ENCODE results near the gene TSPAN3.
A peak's percentile ranks its signal among the peaks of the same experiment; 100 is the strongest.

TSPAN3 gene

DNA sequence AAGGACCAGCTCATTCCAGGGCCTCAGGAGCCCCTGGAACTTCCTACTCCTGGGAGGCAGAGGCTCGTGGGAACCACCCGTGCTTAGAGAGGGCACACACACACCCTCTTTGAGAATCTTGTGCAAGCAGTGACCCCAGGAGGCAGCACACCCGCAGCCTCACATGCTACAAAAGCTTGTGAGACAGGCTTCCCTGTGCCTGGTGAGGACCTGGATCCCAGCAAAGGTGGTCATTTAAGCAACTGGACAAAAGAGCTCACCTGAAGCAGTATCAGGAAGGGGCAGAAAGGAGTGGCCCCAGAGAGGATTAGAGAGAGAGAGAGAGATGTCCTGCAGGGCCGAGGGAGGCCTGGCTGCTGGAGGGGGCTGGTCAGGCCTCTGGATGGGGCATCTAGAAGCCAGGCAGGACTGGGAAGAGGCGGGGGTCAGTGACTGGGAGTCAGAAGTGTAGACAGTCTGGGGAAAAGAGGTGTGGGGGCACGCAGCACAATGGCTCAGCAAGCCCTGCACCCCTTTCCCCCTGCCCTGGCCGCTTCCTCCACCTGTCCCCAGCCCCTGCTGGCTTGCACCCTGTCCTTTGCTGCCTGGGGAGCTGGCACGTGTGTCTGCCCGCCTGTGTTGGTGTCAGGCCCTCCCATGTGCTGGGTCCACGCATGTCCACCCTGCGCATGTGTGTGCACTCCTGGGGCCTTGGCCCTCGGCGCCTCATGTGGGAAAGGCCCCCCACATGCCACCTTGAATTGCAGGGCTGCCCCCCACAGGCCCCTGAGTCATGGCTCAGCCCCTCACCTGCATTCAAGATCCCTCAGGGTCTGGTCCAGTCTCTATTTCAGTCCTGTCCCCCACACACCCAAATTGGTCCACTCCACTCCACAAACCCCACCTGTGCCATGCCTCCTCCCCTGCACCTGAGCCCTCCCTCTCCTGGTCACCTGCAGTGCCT, 36.9 kb downstream of the TSPAN3 start:
- DNase-seq (ENCODE audit: low read depth in 2 of 2), result no peak

DNA sequence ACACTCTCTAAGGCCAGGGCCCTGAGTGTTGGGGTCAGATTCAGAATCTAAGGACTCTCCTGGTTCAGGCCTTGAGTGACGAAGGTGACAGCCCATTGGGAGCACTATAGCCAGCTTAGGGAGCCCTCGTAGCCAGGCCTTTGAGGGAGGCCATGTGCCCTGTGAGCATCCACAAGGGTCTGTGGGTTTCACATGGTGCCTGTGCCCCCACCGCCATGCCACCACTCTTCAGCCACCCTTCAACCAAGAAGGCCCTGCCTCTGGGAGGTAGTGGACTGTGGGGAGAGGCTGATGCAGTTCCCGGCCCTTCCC, 37.5 kb downstream of the TSPAN3 start:
- no peak for DNase-seq (ENCODE audit: low read depth in 2 of 2)

DNA sequence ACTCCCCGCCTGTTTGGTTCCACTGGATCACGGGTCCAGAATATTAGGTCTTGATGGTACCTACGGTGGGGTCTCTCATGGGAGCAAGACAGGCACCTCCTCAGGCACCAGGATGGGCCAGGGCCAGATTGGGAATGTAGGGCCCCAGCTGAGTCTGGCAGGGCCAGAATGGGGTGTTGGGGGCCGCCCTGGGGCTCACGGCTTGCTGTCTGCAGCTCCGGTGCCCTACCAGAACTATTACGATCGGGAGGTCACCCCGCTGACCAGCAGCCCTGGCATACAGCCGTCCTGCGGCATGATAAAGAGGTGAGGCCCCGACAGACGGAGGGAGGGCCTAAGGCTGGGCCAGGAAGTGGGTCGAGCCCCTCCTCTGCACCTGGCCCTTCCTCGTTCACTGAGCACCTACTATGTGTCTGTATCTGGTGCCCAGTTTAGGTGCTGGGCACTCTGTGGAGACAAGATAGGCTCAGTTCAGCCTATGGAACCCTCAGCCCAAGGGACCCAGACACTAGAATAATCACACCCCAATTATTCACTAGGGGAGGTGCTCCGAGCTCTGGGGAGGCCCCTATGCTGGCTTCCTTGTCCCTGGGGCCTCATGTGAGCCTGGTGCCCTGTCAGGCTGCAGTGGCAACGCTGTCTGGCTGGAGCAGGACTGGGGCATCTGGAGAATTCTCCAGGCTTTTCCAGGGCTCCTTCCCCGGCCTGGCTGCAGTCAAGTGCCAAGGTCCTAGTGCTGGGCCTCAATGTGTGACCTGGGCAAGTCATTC, 38.1 kb downstream of the TSPAN3 start:
- DNase-seq (ENCODE audit: low read depth in 2 of 2), result no peak

DNA sequence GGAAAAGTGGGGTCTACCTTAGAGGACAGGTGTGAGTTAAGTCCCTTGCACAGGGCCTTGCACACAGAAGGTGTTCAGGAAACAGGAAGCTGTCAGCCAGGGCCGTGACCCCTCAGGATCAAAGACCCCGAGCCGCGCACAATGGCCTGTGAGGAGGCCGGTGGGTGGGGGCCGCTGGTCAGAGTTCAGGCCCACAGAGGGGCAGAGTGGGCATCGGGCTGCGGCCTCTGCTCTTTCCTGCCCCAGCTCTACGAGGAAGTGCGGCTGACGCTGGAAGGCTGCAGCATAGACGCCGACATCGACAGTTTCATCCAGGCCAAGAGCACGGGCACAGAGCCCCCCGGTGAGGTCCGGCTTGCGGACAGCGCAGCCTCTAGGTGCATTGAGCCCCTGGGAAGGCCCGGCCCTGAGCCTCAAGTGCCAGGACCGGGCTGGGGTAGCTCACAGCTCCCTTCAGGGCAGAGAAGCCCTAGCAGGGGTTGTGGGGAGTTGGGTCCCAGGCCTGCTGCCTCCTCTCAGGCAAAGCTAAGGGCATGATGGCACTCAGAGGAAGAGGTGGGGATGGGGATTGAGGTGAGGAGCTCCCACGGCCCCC, 38.8 kb downstream of the TSPAN3 start:
- DNase-seq (ENCODE audit: low read depth in 2 of 2), result no peak

DNA sequence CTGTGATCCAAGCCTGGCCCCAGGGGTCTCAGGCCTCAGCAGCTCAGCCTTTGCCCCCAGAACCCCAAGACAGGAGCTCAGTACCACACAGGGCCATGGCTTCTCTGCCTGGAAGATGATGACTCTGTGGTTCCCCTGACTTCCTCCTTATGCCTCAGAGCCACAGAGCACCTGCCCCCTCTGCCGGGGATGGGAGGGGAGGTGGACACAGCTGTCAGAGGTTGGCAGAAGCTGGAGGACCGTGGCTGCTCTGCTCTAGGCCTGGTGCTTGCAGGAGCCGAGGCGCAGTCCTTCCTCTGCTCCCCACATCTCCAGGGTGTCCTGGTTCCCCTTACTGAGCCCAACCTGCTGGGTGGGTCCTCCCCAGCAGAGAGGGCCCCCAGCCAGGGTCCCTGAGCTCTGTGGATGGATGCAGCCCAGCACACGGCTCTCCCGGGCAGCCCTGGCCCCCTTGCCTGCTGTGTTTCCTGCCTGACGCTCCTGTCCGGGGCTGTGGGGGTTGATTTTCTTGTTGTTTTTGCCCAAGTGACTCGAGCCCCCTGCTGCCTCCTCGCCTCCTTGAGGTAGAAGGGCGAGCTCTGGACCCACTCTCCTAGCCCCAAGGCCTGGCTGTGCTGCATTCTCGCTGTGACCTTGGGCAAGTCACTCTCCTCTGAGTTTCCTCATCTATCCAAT, 39.4 kb downstream of the TSPAN3 start:
- DNase-seq (ENCODE audit: low read depth in 2 of 2), result no peak

DNA sequence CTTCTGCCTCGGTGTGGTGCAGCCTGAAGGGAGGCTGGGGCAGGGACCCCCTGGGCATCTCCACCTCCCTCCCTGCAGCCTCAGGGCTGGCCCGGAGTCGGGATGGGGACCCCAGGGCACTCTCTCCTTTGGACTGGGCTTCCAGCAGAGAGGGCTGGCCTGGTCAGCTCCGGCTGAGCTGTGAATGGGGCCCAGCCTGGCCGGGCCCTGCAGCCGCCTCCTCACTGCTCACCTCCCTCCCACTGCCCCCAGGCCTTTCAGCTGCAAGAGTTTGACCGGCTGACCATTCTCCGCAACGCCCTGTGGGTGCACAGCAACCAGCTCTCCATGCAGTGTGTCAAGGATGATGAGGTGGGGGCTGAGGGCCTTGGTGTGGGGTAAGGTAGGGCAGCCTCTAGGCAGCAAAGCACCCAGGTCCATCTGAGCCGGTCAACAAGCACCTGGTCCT, 40.0 kb downstream of the TSPAN3 start:
- DNase-seq (ENCODE audit: low read depth in 2 of 2), result no peak

DNA sequence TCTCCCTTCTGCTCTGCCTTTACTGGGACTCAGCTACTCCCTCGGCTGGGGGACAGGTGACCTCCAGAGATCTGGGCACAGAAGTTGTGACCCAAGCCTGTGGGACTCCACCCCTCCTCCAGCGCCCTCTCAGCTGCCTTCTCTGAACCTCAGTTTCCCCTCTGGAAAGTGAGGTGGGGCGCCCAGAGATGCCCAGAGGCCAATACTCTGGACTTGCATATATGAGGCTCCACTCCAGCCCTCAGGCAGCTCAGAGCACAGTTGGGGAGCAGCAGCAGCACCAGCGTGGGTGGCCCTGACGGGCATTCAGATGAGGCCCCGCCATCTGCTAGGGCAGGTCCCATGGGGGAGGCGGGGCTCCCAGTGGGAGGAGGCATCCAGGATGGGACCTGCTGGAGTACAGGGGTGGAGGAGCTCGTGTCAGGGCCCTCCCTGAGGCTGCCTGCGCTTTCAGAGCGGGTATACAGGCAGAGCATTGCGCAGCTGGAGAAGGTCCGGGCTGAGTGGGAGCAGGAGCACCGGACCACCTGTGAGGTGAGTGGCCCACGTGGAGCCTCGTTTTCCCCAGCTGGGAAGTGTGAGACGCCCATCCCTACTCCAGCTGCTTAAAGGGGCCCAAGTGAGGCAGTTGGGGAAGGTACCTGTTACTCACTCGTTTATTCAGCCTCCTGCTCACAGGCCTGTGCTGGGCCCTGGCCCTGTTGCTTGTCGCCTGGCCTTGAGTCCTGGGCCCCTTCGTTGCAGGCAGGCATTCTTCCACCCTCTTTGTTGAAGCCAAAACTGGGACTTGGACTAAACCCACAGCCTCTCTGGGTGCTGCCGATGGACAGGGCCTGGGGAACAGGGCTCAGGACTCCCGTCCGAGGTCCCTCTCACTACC, 40.6 kb downstream of the TSPAN3 start:
- no peak for DNase-seq (ENCODE audit: low read depth in 2 of 2)

DNA sequence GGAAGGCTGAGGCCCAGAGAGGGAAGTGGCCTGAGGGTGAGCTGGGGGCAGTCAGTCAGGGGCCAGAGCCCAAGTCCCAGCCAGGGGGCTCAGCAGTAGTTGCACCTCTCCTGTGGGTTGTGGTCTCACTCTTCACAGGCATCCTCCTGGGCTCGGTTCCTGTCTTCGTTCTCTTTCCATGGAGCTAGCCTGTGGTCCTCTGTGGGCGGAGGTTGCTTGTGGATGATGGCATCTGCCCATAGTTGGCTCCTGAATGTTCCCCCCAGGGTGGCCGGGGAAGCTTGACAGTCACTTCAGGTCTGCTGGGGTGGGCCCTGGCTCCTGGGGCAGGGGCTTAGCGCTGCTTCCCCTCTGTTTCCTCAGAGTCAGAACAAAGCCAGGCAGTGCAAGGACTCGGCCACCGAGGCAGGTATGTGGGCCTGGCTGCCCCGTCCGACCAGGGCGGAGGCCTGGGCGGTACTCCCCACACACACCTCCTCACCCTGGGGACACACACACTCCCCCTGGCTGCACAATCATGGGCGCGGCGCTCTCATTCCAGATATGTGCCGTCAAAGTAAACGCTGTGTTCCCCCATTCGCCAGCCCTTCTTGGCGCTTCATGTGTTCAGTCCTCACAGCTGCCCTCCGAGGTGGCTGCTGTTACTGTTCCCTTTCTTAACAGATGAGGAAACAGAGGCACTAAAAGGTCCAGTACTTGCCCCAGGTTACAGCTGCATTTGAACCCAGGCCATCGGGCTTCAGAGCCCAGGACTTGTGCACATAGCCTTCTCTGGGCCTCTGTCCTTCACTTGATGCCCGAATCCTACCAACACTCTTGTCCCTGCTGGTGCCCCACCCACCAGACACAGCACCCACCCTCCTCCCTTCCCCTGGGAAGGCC, 41.5 kb downstream of the TSPAN3 start:
- no peak for DNase-seq (ENCODE audit: low read depth in 2 of 2)

DNA sequence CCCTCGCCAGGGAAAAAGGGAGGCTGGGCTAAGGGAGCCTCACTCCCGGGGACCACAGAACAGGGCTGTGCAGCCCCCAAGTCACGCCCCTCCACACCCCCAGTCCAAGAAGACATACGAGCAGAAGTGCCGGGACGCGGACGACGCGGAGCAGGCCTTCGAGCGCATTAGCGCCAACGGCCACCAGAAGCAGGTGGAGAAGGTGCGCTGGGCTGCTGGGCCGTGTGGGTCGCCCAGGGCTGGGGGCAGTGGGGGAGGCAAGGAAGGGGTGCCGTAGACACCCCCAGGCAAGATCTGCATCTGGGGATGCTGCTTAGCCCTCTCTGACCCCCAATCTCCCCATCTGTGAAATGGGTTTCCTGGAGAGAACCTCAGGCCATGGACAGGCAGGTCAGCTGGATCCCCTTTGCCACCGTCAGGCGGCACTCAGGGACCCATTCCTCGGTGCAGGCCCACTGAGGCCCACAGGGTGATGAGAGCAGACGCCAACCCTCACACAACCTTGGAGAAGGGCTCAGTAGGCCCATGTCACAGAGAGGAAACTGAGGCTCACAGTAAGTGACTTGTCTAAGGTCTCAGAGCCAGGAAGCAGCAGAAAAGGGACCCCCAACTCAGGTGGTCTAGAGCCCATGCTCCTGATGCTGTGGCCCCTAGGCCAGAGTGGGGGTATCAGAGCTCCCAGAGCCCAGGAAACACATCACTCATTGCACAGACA, 42.3 kb downstream of the TSPAN3 start:
- no peak for DNase-seq (ENCODE audit: low read depth in 2 of 2)

DNA sequence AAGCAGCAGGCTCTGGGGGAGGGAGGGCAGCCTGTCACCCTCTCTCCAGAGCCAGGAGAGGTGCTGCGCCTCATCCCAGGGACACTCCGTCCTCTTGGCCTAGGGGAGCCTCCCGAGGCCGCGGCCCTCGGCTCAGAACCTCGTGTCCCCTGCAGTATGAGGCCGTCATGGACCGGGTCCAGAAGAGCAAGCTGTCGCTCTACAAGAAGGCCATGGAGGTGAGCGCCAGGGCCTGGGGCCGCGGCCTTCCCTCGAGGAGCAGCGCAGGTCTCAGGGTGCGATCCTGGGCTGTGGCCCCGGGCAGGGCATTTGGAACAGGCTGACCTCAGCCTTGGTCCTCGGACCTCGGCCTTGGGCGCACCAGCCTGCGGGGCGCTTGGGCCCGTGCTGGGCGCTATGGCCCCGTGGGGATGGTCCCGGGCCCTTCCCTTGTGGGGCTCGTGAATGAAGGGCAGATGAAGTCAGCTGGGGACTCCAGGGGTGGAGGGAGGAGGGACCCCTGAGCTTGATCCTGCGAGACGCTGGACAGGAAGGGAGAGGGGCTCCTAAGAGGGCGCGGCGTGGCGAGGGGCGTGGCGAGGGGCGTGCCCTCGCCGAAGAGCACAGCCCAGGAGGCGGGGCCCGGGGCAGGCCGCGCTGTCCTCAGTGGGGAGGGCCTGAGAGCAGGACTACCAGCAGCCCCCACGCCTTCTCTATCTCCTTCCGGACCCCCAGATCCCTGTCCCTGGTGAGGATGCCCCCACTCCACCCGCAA, 43.0 kb downstream of the TSPAN3 start:
- no peak for DNase-seq (ENCODE audit: low read depth in 2 of 2)

DNA sequence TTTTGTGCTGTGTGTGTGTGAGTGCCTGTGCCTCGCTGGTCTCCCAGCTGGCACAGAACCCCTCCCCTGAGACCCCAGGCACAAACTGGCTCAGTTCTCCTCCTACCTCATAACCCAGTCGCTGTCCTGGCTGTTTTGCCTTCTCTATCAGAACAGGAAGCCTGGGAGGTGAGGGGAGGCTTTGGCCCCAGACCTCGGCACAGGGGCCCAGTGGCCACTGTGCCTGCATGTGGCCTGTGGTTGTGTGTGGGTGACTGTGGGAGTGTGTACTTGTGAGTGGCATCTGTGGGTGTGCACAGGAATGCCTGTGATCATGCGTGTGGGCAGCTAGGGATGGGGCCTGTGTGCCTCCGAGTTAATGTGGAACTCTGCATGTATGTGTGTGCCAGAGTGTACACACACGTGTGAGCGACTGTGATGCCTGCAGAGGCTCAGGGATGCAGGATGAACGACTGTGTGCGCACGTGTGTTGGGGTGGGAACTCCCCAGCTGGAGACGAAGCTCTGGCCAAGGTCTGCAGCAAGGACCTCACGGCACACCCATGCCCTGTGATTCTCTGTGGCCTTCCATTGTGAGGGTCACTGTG, 43.7 kb downstream of the TSPAN3 start:
- no peak for DNase-seq (ENCODE audit: low read depth in 2 of 2)

DNA sequence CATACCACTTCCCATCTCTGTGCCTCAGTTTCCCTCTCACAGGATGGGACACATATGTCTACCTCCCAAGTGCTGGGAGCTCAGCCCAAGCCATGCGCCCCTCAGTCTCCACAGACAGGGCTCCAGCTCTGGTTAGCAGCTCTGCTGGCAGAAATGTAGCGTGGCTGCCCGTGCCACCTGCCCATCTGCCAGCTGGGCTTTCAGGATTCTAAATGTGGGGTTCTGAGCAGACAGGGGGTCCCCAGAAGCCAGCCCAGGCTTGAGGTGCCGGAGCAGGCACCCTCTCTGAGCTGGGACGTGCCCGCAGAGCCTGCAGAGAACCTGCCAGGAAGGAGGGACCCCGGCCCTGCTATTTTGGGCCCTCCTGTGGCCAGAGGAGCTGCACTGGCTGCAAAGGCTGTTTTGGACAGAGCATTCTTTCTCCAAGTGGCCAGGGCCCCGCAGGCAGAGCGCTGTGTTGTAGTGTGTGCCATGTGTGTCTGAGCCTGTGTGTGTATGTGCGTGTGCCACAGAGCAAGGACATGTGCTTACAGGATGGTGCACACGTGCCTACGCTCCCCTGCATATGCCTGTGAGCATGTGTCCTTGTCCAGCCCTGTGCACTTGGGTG, 44.3 kb downstream of the TSPAN3 start:
- DNase-seq (ENCODE audit: low read depth in 2 of 2), result no peak

DNA sequence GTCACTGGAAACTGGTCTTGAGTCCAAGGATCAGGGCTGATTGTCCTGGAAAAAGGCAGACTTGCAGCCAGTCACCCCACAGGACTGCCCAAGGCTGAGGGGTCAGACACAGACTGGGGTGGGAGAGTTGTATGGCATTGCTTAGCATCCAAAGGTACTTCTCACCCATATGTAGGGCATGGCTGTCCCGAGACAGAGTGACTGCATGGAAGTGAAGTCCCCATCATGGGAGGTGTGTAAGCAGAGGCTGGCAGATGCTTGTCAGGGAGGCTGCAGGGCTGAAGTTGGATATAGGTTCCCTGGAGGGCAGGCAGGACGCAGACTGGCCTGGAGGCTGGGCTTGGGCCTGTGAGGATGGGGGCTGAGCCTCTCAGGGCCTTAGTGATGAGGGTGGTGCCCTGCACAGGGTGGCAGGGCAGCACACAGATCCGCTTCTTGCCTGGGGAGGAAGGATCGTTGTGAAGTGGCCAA, 44.9 kb downstream of the TSPAN3 start:
- no peak for DNase-seq (ENCODE audit: low read depth in 2 of 2)

DNA sequence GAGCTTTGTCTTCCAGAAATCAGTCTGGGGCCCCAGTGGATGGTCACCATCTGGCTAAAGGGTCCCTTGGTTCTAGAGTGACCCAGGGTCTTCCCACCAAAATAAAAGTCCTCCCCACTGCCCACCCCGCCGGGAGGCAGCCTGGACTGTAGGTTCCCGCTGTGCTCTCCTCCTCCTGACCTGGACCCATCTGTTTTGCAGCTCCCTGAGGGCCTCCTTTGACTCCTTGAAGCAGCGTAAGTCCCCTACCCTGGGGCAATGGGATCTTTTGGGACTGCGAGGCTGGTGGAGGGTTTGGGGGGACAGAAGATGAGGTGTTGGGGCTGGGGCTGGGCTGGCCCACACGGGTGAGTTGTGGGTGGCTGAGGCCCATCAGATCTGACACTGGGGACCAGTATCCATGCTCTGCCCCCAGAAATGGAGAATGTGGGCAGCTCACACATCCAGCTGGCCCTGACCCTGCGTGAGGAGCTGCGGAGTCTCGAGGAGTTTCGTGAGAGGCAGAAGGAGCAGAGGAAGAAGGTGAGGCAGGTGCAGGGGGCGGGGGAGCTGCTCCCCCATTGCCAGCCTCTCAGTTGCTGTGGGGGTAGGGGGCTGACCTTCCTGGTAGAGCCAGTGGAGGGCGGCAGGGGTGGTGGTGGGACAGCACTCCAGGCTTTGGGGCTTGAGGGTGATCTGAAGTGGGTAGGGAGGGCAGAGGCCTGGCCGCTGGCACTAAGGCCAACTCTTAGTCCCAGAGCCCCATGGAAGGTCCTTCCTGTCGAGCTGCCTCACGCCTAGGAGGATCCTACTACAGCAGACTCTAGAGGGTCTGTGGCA, 45.6 kb downstream of the TSPAN3 start:
- DNase-seq (ENCODE audit: low read depth in 2 of 2), result no peak

DNA sequence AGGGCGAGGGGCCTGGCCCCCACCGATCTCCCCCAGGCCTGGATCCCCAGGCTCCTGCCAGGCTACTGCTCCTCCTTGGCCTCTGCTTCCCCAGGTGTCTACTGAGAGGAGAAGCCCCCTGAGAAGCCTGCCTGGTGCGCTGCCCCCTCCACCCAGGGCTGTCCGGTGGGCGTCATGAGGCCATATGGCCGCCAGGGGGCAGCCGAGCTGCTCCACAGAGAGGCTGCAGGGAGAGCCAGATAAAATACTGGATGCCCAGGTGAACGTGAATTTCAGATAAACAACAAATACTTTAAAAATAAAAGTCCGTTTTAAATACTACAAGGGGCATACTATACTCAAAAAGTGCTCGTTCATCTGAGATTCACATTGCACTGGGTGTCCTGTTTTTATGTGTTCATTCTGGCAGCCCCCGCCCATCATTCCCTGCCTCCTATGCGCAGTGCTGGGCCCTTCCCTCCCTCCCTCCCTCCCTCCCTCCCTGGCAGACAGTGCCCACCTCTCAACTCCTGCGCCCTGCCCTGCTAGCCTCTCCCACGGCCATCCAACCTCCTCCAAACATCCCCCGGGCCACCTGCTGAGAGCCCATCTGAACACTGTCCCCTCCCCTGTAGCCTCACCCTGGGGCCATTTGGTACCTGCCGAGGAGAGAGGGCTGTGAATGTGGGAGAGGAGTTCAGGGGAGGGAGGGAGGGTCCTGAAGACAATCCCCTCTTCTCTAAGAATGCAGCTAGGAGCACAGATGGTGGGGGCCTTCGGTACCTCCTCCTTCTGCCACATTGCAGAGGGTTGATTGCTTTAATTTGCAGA, 46.4 kb downstream of the TSPAN3 start:
- DNase-seq (ENCODE audit: low read depth in 2 of 2), result peak in 1 of 2 donors; percentile 50
